Neural cell (in vitro differentiated cells): ENCODE results near the gene CDIP1. TPM values are rescaled to one million over a fixed set of nuclear protein-coding genes. Genes with fewer than 3 reads are reported as not detected.

Experiments
- H2AFZ ChIP-seq: fragments of 200-600, 300-800 bp; sonication (generic), shearing (Covaris generic); 2 replicates; pipeline ENCODE4 v1.6.0; 2014; ENCODE audit warnings: low read depth, mild to moderate bottlenecking, antibody characterized with exemption, low read length, moderate library complexity
- H3F3A ChIP-seq: fragments of 200-600 bp; shearing (Covaris generic); 2 replicates; pipeline ENCODE4 v1.6.1; 2016; ENCODE audit warnings: mild to moderate bottlenecking, moderate library complexity, mixed read lengths, antibody characterized with exemption, low read length; ENCODE audit not compliant: insufficient read depth, poor library complexity, severe bottlenecking
- H3K27ac ChIP-seq: fragments of 200-600, 300-800 bp; sonication (generic), shearing (Covaris generic); 2 replicates; pipeline ENCODE4 v1.5.1; 2014; ENCODE audit warnings: mild to moderate bottlenecking, low read length, moderate library complexity
- H3K27me3 ChIP-seq: fragments of 300-800, 200-600 bp; sonication (generic), shearing (Covaris generic); 2 replicates; pipeline ENCODE4 v1.6.0; 2014; ENCODE audit warnings: mild to moderate bottlenecking, low read depth, low read length, moderate library complexity; ENCODE audit not compliant: insufficient read depth
- H3K36me3 ChIP-seq: fragments of 300-800, 200-600 bp; sonication (generic), shearing (Covaris generic); 2 replicates; pipeline ENCODE4 v1.5.1; 2014; ENCODE audit warnings: mild to moderate bottlenecking, antibody characterized with exemption, low read length, moderate library complexity; ENCODE audit not compliant: insufficient read depth
- H3K4me2 ChIP-seq: fragments of 300-800, 200-600 bp; sonication (generic), shearing (Covaris generic); 2 replicates; pipeline ENCODE4 v1.6.0; 2014; ENCODE audit warnings: mild to moderate bottlenecking, low read length
- H3K4me3 ChIP-seq: fragments of 300-800, 200-600 bp; sonication (generic), shearing (Covaris generic); 2 replicates; pipeline ENCODE4 v1.5.1; 2014; ENCODE audit warnings: mild to moderate bottlenecking, low read length, moderate library complexity
- H3K79me2 ChIP-seq: fragments of 200-600 bp; shearing (Covaris generic); replicated peaks from 2 replicates; pipeline ENCODE4 v1.6.0; 2014; ENCODE audit warnings: mild to moderate bottlenecking, low read length, moderate library complexity; ENCODE audit not compliant: insufficient read depth
- H3K9ac ChIP-seq: fragments of 300-800, 200-600 bp; sonication (generic), shearing (Covaris generic); 2 replicates; pipeline ENCODE4 v1.6.1; 2016; ENCODE audit warnings: mild to moderate bottlenecking, low read length, mixed read lengths
- H3K9me2 ChIP-seq: fragments of 200-600 bp; shearing (Covaris generic); 2 replicates; pipeline ENCODE4 v1.6.1; 2016; ENCODE audit warnings: mild to moderate bottlenecking, low read length, mixed read lengths; ENCODE audit not compliant: insufficient read depth
- H3K9me3 ChIP-seq: fragments of 200-600, 300-800 bp; sonication (generic), shearing (Covaris generic); 2 replicates; pipeline ENCODE4 v1.6.1; 2016; ENCODE audit warnings: mild to moderate bottlenecking, mixed run types, low read length, moderate library complexity, mixed read lengths
- H4K20me1 ChIP-seq: fragments of 200-600 bp; shearing (Covaris generic); 2 replicates; pipeline ENCODE4 v1.6.1; 2016; ENCODE audit warnings: mild to moderate bottlenecking, mixed run types; ENCODE audit not compliant: insufficient read depth
- CTCF ChIP-seq: fragments of 450-650 bp; IDR thresholded peaks from 2 replicates; pipeline ENCODE4 v1.5.1; 2014; ENCODE audit warnings: antibody characterized with exemption, mild to moderate bottlenecking, moderate library complexity; ENCODE audit not compliant: poor library complexity, severe bottlenecking
- EP300 ChIP-seq: fragments of 450-650 bp; conservative IDR thresholded peaks from 2 replicates; pipeline ENCODE4 v1.6.1; 2014; ENCODE audit warnings: antibody characterized with exemption, mild to moderate bottlenecking, moderate library complexity; ENCODE audit not compliant: poor library complexity, severe bottlenecking
- EZH2 ChIP-seq: fragments of 200-600, 300-800 bp; shearing (Covaris generic), sonication (generic); IDR thresholded peaks from 2 replicates; pipeline ENCODE4 v1.6.1; 2014; ENCODE audit warnings: antibody characterized with exemption, low read length, borderline replicate concordance, mild to moderate bottlenecking; ENCODE audit not compliant: insufficient read depth, poor library complexity, severe bottlenecking
- MXI1 ChIP-seq: fragments of 450-650 bp; conservative IDR thresholded peaks from 2 replicates; pipeline ENCODE4 v1.6.1; 2014; ENCODE audit warnings: antibody characterized with exemption, mild to moderate bottlenecking; ENCODE audit not compliant: poor library complexity, severe bottlenecking
- POLR2AphosphoS5 ChIP-seq: IDR thresholded peaks from 2 replicates; pipeline ENCODE4 v1.6.1; 2012
- RAD21 ChIP-seq: fragments of 450-650 bp; conservative IDR thresholded peaks from 2 replicates; pipeline ENCODE4 v1.6.1; 2014; ENCODE audit warnings: antibody characterized with exemption, mild to moderate bottlenecking, moderate library complexity
- REST ChIP-seq: IDR thresholded peaks from 2 replicates; pipeline ENCODE4 v1.6.1; 2012; ENCODE audit warnings: borderline replicate concordance
- SMC3 ChIP-seq: fragments of 450-650 bp; conservative IDR thresholded peaks from 2 replicates; pipeline ENCODE4 v1.6.1; 2014; ENCODE audit warnings: antibody characterized with exemption, mild to moderate bottlenecking, moderate library complexity; ENCODE audit not compliant: poor library complexity
- TAF1 ChIP-seq: IDR thresholded peaks from 2 replicates; pipeline ENCODE4 v1.6.1; 2012; ENCODE audit warnings: low read depth
- polyA plus RNA-seq: library from polyadenylated mRNA; depleted of rRNA; stranded (reverse); fragments of >200 nt; gene quantifications from 2 replicates; pipeline ENCODE4 v1.2.3, GENCODE V29; 2014

The CDIP1 gene
- polyA plus RNA-seq, 1 donor from 2014 or later, result 16.4 TPM

GRCh38 chr16:4487955-4488498, 50.5 kb downstream of the CDIP1 start:
- no peak for TF ChIP-seq SMC3
- TF ChIP-seq REST, result no peak
- no peak for TF ChIP-seq TAF1
- TF ChIP-seq RAD21, result no peak
- no peak for TF ChIP-seq CTCF
- no peak for TF ChIP-seq POLR2AphosphoS5
- no peak for TF ChIP-seq MXI1
- TF ChIP-seq EZH2, result no peak
- TF ChIP-seq EP300, result no peak
- Histone ChIP-seq H3K27me3 (no peaks in the 10 kb centered on the region), H4K20me1 (no peaks in the 10 kb centered on the region), H3K4me3 (no peak overlapping the region), H3F3A (no peaks in the 10 kb centered on the region), H3K9me2 (no peaks in the 10 kb centered on the region), H3K27ac (no peak overlapping the region), H2AFZ (no peak overlapping the region), H3K36me3 (peaks cover 4% of the 10 kb centered on the region), H3K4me2 (no peak overlapping the region), H3K9ac (no peak overlapping the region), H3K9me3 (no peaks in the 10 kb centered on the region), H3K79me2 (no peaks in the 10 kb centered on the region)

DNA sequence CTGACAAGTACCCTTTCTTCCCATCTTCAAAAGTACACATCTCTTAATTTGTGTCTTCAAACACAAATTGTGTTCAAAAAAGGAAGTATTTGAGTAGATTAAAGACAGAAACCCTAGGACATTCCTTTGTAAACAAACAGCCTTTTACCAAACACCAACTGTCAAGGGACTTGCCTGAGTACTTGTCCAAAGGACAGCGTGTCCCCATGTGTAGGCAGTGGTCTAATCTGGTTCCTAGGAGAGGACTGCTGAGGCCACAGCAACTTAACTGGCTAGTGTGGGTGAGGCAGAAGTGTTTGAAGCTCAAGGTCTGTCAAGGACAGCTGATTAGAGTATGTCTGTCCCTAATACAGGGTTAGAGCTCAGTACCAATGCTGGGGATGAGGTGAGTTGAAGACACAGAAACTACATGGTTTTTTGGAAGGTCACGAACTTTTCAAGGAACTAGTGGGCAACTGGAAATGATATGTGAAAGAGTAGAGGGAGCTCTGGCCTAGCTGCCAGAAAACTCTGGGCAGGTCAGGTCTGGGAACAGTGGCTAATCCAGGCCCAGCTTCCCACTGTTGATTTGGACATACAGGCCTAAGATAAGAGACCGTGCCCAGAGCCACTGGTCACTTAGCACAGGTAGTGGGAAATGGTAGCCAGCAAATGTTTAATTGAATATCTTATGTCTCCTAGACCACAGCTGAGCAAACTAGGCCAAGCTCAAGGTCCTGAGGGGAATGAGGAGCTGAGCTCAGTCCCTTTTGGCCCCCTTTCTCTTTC, 52.3 kb downstream of the CDIP1 start:
- H3K4me2 ChIP-seq, result no peak overlapping the region
- H3F3A ChIP-seq, result no peaks in the 10 kb centered on the region
- H3K9ac ChIP-seq, result no peak overlapping the region
- H3K27me3 ChIP-seq, result no peaks in the 10 kb centered on the region
- no peak overlapping the region for H3K27ac ChIP-seq
- no peak overlapping the region for H2AFZ ChIP-seq
- peaks cover 4% of the 10 kb centered on the region for H3K36me3 ChIP-seq
- H3K9me3 ChIP-seq, result no peaks in the 10 kb centered on the region
- H3K9me2 ChIP-seq, result no peaks in the 10 kb centered on the region
- no peaks in the 10 kb centered on the region for H4K20me1 ChIP-seq
- H3K4me3 ChIP-seq, result no peak overlapping the region
- H3K79me2 ChIP-seq, result no peaks in the 10 kb centered on the region
- no peak for TF ChIP-seq MXI1
- TF ChIP-seq SMC3, result no peak
- TF ChIP-seq EP300, result no peak
- TF ChIP-seq TAF1, result no peak
